Measurements from ENCODE around the gene OR4F15.

Gene OR4F15

DNA sequence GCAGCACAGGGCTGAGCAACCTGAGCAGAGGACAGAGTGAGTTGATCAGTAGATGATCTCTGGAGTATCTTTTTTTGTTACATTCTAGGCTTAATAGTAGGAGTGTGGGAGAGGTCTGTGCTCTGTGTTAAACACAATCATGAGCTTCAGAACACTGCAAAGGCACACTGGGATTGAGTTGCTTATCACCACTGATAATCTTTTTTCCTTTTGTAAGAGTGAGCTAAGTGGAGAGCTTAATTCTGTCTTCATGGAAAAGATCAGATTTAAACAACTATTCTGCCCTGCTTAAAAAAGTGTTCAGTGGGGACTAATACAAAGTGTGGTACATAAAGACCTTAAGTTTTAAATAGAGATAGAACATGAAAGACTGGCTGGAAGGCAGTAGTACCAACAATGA is 7.6 kb upstream of the OR4F15 start:
- no peak for FAIRE-seq

- no peak for FAIRE-seq
Observed at GRCh38 chr15:101804941-101805340, 7.1 kb upstream of the OR4F15 start.

DNA sequence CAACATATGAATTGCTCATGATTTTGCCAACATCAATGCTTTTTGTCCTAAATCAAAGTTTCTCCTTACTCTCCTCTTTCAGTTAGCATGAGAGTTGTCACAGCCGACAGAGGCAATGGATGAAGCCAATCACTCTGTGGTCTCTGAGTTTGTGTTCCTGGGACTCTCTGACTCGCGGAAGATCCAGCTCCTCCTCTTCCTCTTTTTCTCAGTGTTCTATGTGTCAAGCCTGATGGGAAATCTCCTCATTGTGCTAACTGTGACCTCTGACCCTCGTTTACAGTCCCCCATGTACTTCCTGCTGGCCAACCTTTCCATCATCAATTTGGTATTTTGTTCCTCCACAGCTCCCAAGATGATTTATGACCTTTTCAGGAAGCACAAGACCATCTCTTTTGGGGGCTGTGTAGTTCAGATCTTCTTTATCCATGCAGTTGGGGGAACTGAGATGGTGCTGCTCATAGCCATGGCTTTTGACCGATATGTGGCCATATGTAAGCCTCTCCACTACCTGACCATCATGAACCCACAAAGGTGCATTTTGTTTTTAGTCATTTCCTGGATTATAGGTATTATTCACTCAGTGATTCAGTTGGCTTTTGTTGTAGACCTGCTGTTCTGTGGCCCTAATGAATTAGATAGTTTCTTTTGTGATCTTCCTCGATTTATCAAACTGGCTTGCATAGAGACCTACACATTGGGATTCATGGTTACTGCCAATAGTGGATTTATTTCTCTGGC is 6.2 kb upstream of the OR4F15 start:
- no peak for FAIRE-seq

- FAIRE-seq: no peak
Observed at GRCh38 chr15:101807345-101807945, 4.6 kb upstream of the OR4F15 start.

DNA sequence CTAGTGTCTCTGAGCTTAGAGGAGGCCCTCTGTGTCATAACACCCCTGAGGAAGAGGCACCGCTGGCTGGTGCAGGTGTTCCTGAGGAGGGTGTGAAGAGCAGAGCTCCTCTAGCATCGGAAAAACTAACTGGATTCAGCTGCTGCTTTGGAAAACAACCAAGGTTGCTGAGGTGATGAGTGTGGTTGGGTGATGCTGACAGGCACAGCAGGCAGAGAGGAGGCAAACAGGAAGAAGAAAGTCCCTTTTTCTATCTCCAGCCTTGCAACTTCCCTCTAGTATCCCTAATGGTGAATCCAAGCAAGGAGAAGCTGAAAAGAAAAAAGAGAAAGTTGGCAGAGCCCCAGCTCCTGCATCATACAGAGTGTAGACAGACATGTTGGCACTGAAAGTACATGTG is 3.8 kb upstream of the OR4F15 start:
- FAIRE-seq: no peak

DNA sequence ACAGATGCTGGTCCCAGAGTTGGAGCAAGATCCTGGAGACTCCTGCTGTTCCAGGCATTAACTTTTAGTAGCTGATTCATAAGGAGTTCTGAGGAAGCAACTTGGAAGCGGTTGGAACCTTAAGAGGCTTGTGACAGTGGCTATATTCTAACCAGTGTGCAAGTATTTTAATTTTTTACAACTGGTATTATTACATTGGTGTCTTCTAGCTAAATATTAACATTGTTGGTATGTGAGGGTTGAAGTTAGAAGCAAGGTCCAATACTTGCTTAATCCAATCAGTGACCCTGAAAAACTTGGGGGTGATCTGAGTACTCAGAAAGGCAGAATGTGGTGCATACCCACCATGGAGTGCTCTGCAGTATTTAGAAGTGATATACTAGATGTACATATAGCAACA is 1.5 kb upstream of the OR4F15 start:
- FAIRE-seq: no peak

- no peak for FAIRE-seq
Observed at GRCh38 chr15:101810876-101811275, 1.1 kb upstream of the OR4F15 start.

DNA sequence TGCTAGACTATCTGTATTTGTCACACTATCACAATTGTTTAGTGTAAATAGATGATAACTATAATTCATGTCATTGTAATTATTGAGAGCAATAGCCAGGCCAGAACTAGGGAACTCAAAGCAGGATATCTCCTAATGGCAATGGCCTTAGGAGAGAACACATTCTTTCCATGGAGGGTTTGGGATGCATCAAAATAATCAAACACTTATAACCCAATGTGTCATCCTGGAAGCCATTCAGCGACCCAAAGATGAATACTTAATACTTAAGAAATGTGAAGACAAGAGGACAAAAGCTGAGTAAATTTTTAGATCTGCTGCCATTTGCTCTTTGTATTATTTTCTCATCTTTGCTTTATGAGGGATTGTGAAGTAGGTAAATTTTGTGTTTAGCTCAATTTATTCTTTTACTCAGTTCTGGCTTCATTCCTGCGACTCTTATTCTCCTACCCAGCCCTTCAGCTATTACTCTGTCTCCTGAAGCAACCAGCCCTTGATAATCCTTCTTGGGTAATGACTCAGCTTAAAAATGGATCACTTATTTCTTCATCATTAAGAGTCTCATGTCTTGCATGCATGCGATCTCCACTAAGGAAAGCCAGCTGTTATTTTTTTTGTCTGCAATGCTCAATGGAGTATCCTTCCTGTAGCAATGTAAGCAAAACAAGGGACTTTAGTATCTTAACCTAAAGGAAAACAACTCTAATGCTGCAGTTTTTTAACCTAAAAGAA is 2.0 kb downstream of the OR4F15 start:
- no peak for FAIRE-seq

GRCh38 chr15:101820781-101821180 is 8.8 kb downstream of the OR4F15 start:
- no peak for FAIRE-seq

DNA sequence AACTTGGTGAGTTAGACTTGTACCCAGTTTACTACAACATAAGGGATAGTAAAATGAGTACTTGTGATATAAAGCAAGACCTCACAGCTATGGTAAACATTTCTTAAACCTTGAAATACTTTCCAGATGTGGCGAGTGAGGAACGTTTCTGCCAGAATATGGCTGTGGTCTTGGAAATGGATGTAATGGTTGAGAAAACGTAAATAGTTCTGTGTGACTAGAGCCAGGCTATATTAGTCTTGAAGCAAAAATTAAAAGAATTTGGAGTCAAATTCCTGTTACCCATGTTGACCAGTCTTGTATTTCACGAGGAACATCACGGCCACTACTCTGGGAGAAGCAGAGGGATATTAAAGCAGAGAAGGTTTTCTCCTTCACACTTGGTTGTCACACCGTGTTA is 15.3 kb downstream of the OR4F15 start:
- FAIRE-seq: no peak

DNA sequence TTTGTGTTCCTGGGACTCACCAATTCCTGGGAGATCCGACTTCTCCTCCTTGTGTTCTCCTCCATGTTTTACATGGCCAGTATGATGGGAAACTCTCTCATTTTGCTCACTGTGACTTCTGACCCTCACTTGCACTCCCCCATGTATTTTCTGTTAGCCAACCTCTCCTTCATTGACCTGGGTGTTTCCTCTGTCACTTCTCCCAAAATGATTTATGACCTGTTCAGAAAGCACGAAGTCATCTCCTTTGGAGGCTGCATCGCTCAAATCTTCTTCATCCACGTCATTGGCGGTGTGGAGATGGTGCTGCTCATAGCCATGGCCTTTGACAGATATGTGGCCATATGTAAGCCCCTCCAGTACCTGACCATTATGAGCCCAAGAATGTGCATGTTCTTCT is 16.8 kb downstream of the OR4F15 start:
- no peak for FAIRE-seq

DNA sequence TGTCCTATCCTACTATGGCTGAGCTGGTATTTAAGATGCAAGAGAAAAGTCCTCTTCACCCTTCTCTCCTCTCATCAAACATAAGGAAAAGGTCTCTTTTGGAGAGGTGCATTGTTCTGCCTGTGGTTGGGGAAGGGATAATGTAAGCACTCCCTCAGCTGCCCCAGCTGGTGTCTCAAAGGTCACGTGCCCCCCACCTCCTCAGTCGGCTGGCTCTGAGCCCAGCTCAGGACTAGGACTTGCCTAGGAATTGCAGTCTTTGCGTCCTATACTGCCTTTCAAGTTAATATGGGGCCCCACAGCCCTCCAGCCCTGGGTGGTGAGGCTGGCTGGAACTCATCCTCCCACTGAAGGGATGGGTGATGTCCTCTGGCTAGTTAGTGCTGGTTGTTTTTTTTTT is 29.7 kb downstream of the OR4F15 start:
- no peak for FAIRE-seq

- FAIRE-seq: no peak
Observed at GRCh38 chr15:101844916-101845315, 32.9 kb downstream of the OR4F15 start.

GRCh38 chr15:101852356-101852755 is 40.4 kb downstream of the OR4F15 start:
- no peak for FAIRE-seq
